ENCODE measurements around the gene OR1L8.
"Not testable (repeated sequence)": the region's sequence is repeated elsewhere in the genome, so short reads cannot be mapped to it uniquely, and the experiment has no call there.

The OR1L8 gene

DNA sequence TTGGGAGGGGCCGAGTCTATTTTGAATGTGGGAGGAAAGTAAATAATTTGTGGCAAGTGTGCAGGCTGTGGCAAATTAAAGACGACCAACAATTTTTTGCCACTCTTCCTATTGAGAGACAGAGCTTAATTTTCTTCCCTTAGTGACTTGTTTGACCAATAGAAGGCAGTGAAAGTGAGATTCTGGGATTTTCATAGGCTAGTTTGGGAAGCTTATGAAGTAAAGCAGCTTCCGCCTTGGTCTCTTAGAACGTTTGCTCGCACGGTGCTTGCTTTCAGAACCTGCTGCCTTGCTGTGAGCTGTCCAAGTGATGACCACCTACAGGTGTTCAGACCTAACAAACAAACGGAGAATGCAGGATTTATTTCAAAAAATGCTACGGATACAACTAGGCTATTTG lies 37.0 kb downstream of the OR1L8 start:
- H3K4me2 ChIP-seq (ENCODE audit: low read length): no peak overlapping the region
- H3K27me3 ChIP-seq (ENCODE audit: control insufficient read depth, low read length): peaks cover 8% of the 10 kb centered on the region; the same call in 1 of the 2 replicates
- no peaks in the 10 kb centered on the region for H3K9me3 ChIP-seq (ENCODE audit: control insufficient read depth, insufficient read depth, low read length)

DNA sequence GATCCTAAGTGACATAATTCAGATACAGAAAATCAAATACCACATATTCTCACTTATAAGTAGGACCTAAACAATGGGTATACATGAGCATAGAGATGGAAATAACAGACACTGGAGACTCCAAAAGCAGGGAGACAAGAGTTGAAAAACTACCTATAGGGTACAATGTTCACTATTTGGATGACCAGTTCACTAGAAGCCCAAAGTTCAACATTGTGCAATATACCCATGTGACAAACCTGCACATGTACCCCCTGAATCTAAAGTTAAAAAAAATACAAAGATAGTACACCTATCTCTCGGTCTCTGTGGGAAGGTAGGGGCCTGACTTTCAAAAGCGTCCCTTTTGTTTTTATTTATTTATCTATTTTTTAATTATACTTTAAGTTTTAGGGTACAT lies 44.4 kb downstream of the OR1L8 start:
- no peaks in the 10 kb centered on the region for H3K9me3 ChIP-seq (ENCODE audit: control insufficient read depth, insufficient read depth, low read length)
- no peaks in the 10 kb centered on the region for H3F3A ChIP-seq (ENCODE audit: control insufficient read depth, insufficient read depth)
- no peaks in the 10 kb centered on the region for H3K9me2 ChIP-seq (replicated peaks; ENCODE audit: control insufficient read depth, low read length)
- no peaks in the 10 kb centered on the region for H3K4me1 ChIP-seq (ENCODE audit: control insufficient read depth, low read length)
- H3K27ac ChIP-seq (ENCODE audit: low read depth, low read length): no peak overlapping the region
- H3K27me3 ChIP-seq (ENCODE audit: control insufficient read depth, low read length): no peaks in the 10 kb centered on the region
- H3K4me3 ChIP-seq (ENCODE audit: low read length): no peak overlapping the region
- no peaks in the 10 kb centered on the region for H3K36me3 ChIP-seq (ENCODE audit: control insufficient read depth, low read length)
- no peaks in the 10 kb centered on the region for H3K79me2 ChIP-seq (ENCODE audit: control insufficient read depth, low read length)
- no peaks in the 10 kb centered on the region for H4K20me1 ChIP-seq (ENCODE audit: control insufficient read depth, insufficient read depth, low read depth, low read length)
- no peak overlapping the region for H3K4me2 ChIP-seq (ENCODE audit: low read length)
- no peak for TF ChIP-seq EZH2phosphoT487 (IDR thresholded peaks at IDR 0.05; ENCODE audit: borderline replicate concordance, low read length)
- TF ChIP-seq, protein P1, sequence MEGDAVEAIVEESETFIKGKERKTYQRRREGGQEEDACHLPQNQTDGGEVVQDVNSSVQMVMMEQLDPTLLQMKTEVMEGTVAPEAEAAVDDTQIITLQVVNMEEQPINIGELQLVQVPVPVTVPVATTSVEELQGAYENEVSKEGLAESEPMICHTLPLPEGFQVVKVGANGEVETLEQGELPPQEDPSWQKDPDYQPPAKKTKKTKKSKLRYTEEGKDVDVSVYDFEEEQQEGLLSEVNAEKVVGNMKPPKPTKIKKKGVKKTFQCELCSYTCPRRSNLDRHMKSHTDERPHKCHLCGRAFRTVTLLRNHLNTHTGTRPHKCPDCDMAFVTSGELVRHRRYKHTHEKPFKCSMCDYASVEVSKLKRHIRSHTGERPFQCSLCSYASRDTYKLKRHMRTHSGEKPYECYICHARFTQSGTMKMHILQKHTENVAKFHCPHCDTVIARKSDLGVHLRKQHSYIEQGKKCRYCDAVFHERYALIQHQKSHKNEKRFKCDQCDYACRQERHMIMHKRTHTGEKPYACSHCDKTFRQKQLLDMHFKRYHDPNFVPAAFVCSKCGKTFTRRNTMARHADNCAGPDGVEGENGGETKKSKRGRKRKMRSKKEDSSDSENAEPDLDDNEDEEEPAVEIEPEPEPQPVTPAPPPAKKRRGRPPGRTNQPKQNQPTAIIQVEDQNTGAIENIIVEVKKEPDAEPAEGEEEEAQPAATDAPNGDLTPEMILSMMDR (IDR thresholded peaks at IDR 0.05; ENCODE audit: low read depth, low read length, poor library complexity, severe bottlenecking): no peak

More for the DNA sequence above, 37.0 kb downstream of the OR1L8 start:
- TF ChIP-seq, protein P1 (IDR thresholded peaks at IDR 0.05; ENCODE audit: low read depth, low read length, poor library complexity, severe bottlenecking): no peak
- TF ChIP-seq EZH2phosphoT487 (IDR thresholded peaks at IDR 0.05; ENCODE audit: borderline replicate concordance, low read length): no peak
- no peaks in the 10 kb centered on the region for H4K20me1 ChIP-seq (ENCODE audit: control insufficient read depth, insufficient read depth, low read depth, low read length)
- H3K79me2 ChIP-seq (ENCODE audit: control insufficient read depth, low read length): no peaks in the 10 kb centered on the region
- no peaks in the 10 kb centered on the region for H3K9me2 ChIP-seq (replicated peaks; ENCODE audit: control insufficient read depth, low read length)
- no peaks in the 10 kb centered on the region for H3K4me1 ChIP-seq (ENCODE audit: control insufficient read depth, low read length)
- no peaks in the 10 kb centered on the region for H3K36me3 ChIP-seq (ENCODE audit: control insufficient read depth, low read length)
- H3K27ac ChIP-seq (ENCODE audit: low read depth, low read length): no peak overlapping the region
- H3F3A ChIP-seq (ENCODE audit: control insufficient read depth, insufficient read depth): no peaks in the 10 kb centered on the region
- no peak overlapping the region for H3K4me3 ChIP-seq (ENCODE audit: low read length)

DNA sequence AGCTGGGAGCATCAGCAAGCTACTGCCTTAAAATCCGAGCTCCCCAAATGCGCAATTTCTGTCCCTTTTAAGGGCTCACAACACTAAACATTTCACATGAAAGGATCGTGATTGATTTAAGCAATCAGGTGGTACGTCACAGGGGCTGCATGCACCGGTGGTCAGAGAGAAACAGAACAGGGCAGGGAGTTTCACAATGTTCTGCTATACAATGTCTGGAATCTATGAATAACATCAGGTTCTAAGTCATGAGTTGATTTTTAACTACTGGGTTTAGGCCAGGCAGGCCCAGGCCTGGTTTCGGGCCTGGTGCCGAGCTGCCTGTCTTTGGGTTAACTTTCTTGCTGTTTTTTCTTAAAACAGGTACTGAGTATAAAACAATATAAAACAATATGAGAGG lies 46.1 kb downstream of the OR1L8 start:
- not testable (repeated sequence) for H3K4me1 ChIP-seq (ENCODE audit: control insufficient read depth, low read length); H3K27ac ChIP-seq (ENCODE audit: low read depth, low read length); H3K9me3 ChIP-seq (ENCODE audit: control insufficient read depth, insufficient read depth, low read length); H3K4me2 ChIP-seq (ENCODE audit: low read length); H3K4me3 ChIP-seq (ENCODE audit: low read length); H3K27me3 ChIP-seq (ENCODE audit: control insufficient read depth, low read length); H3K79me2 ChIP-seq (ENCODE audit: control insufficient read depth, low read length); H4K20me1 ChIP-seq (ENCODE audit: control insufficient read depth, insufficient read depth, low read depth, low read length); H3K9me2 ChIP-seq (replicated peaks; ENCODE audit: control insufficient read depth, low read length); H3F3A ChIP-seq (ENCODE audit: control insufficient read depth, insufficient read depth); H3K36me3 ChIP-seq (ENCODE audit: control insufficient read depth, low read length)

DNA sequence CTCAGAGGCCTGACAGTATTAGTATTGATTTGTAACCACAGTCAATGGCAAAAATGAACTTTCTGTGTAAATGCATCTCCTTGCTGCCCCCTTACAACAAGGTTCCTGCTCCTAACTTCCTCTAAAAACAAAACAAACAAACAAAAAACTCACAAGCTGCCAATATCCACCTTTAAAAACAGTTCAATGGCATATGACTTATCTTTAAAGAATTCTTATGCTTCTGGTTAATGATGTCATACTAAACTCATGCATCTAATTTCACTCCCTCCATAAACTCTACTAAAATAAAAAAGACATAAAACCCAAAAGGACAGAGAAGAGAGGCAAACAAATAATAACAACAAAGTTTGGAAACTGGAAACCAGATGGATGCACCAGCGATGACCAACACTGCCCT lies 47.0 kb downstream of the OR1L8 start:
- no peak overlapping the region for H3K27ac ChIP-seq (ENCODE audit: low read depth, low read length)
- H4K20me1 ChIP-seq (ENCODE audit: control insufficient read depth, insufficient read depth, low read depth, low read length): no peaks in the 10 kb centered on the region
- H3K27me3 ChIP-seq (ENCODE audit: control insufficient read depth, low read length): no peaks in the 10 kb centered on the region
- H3K36me3 ChIP-seq (ENCODE audit: control insufficient read depth, low read length): no peaks in the 10 kb centered on the region
- no peaks in the 10 kb centered on the region for H3F3A ChIP-seq (ENCODE audit: control insufficient read depth, insufficient read depth)
- no peaks in the 10 kb centered on the region for H3K4me1 ChIP-seq (ENCODE audit: control insufficient read depth, low read length)
- no peaks in the 10 kb centered on the region for H3K9me2 ChIP-seq (replicated peaks; ENCODE audit: control insufficient read depth, low read length)
- no peak for TF ChIP-seq EZH2phosphoT487 (IDR thresholded peaks at IDR 0.05; ENCODE audit: borderline replicate concordance, low read length)
- TF ChIP-seq, protein P1 (IDR thresholded peaks at IDR 0.05; ENCODE audit: low read depth, low read length, poor library complexity, severe bottlenecking): no peak
- H3K9me3 ChIP-seq (ENCODE audit: control insufficient read depth, insufficient read depth, low read length): no peaks in the 10 kb centered on the region
- H3K79me2 ChIP-seq (ENCODE audit: control insufficient read depth, low read length): no peaks in the 10 kb centered on the region
- H3K4me2 ChIP-seq (ENCODE audit: low read length): no peak overlapping the region
- H3K4me3 ChIP-seq (ENCODE audit: low read length): no peak overlapping the region

DNA sequence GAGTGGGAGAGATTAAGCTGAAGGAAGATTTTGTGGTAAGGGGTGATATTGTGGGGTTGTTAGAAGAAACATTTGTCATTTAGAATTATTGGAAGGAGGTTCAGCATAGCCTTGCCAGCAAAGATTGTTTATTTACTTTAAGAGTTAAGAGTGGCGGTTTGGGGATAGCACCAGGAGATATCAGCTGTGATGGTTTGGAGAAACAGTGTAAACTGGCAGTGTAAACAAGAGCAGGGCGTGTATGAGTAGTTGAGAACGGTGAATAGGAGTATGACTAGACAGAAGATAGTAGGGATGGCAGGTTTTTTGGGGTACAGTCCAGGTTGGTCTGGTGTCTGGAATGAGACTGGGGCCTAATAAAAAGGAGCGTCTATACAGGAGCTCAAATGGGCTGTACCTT lies 52.0 kb downstream of the OR1L8 start:
- H3F3A ChIP-seq (ENCODE audit: control insufficient read depth, insufficient read depth); H3K9me2 ChIP-seq (replicated peaks; ENCODE audit: control insufficient read depth, low read length); H3K4me3 ChIP-seq (ENCODE audit: low read length); H3K79me2 ChIP-seq (ENCODE audit: control insufficient read depth, low read length); H3K4me2 ChIP-seq (ENCODE audit: low read length); H3K9me3 ChIP-seq (ENCODE audit: control insufficient read depth, insufficient read depth, low read length); H3K27ac ChIP-seq (ENCODE audit: low read depth, low read length); H3K36me3 ChIP-seq (ENCODE audit: control insufficient read depth, low read length); H3K4me1 ChIP-seq (ENCODE audit: control insufficient read depth, low read length); H4K20me1 ChIP-seq (ENCODE audit: control insufficient read depth, insufficient read depth, low read depth, low read length): not testable (repeated sequence)
- H3K27me3 ChIP-seq (ENCODE audit: control insufficient read depth, low read length): peaks cover 13% of the 10 kb centered on the region; the same call in 1 of the 2 replicates

All from DOHH2 (cell line).